Breast epithelium (tissue), 4 donors: ENCODE results near the gene CDS2. TPM values are rescaled to one million over a fixed set of nuclear protein-coding genes. Genes with fewer than 3 reads are reported as not detected.

Source experiments
- DNase-seq, 2 donors: peaks; one replicate each; pipeline ENCODE4 v3.0.0-alpha.2; 2019; ENCODE audit warnings: low spot score in 2 of 2
- H3K27ac ChIP-seq, 2 donors: fragments of 200-600 bp; sonication (generic) in 1 of 2; one replicate each; pipeline ENCODE4 v1.5.1; 2016 to 2019; ENCODE audit warnings: mild to moderate bottlenecking in 1 of 2
- H3K27me3 ChIP-seq, 2 donors: fragments of 200-600 bp; sonication (generic) in 1 of 2; one replicate each; pipeline versions ENCODE4 v1.5.1 to v1.6.0; 2017 to 2019; ENCODE audit warnings: control low read depth in 1 of 2, mild to moderate bottlenecking in 1 of 2
- H3K36me3 ChIP-seq: fragments of 200-600 bp; one replicate; pipeline ENCODE4 v1.5.1; 2019
- H3K4me1 ChIP-seq, 2 donors: fragments of 200-600 bp; sonication (generic); one replicate each; pipeline ENCODE4 v1.5.1; 2016 to 2019; ENCODE audit warnings: control low read depth in 1 of 2
- H3K4me3 ChIP-seq, 3 donors: fragments of 200-600 bp; sonication (generic); 1 replicate in 2 of 3; 2 replicates in 1 of 3; pipeline ENCODE4 v1.5.1; 2016 to 2019; ENCODE audit warnings: mild to moderate bottlenecking in 3 of 3, moderate library complexity in 2 of 3
- H3K9me3 ChIP-seq, 2 donors: fragments of 200-600 bp; sonication (generic) in 1 of 2; one replicate each; pipeline ENCODE4 v1.5.1; 2016 to 2019; ENCODE audit warnings: control low read depth in 1 of 2
- CTCF ChIP-seq, 3 donors: fragments of 450-650 bp; IDR thresholded peaks; one replicate each; pipeline ENCODE4 v1.5.1; 2016 to 2017; ENCODE audit warnings: antibody characterized with exemption in 3 of 3, mild to moderate bottlenecking in 3 of 3, moderate library complexity in 3 of 3
- POLR2A ChIP-seq: fragments of 450-650 bp; IDR thresholded peaks from one replicate; pipeline ENCODE4 v1.6.1; 2016; ENCODE audit warnings: antibody characterized with exemption, mild to moderate bottlenecking, moderate library complexity
- POLR2AphosphoS5 ChIP-seq, 3 donors: sonication (generic); formaldehyde crosslinking; IDR thresholded peaks; one replicate each; pipeline ENCODE4 v1.6.1; 2017; ENCODE audit warnings: antibody characterized with exemption in 3 of 3
- intact Hi-C: fragments of 100-400 bp; cut with DNase I; formaldehyde crosslinking; loops from one replicate; pipeline ENCODE4 v1.15.1; 2023; ENCODE audit warnings: low total_unique reads
- total RNA-seq, 3 donors: library from RNA; depleted of rRNA; stranded (reverse); fragments of >200 nt; gene quantifications; one replicate each; pipeline ENCODE4 v1.1.0, GENCODE V29; 2016

CDS2 gene
- total RNA-seq, 3 donors from 2014 or later = 29.2 to 42.9 (median 37.6) TPM

- no peak for DNase-seq
- no peaks in the 10 kb centered on the region for H3K27me3 ChIP-seq
- TF ChIP-seq CTCF (IDR thresholded peaks at IDR 0.05) (no peak), POLR2A (no peak), POLR2AphosphoS5 (IDR thresholded peaks at IDR 0.05) (no peak)
- H3K9me3 ChIP-seq = no peaks in the 10 kb centered on the region
- intact Hi-C loops = loop anchor here (5.0 kb wide), 1 partner anchor 812 kb away; no protein-coding TSS in a partner anchor
- no peaks in the 10 kb centered on the region for H3K36me3 ChIP-seq
- no peaks in the 10 kb centered on the region for H3K4me1 ChIP-seq
- H3K4me3 ChIP-seq = no peak overlapping the region
- no peak overlapping the region for H3K27ac ChIP-seq
These were observed 57.9 kb downstream of the CDS2 start for GRCh38 chr20:5184684-5185083.

- H3K9me3 ChIP-seq = no peaks in the 10 kb centered on the region
- H3K4me3 ChIP-seq = no peak overlapping the region
- H3K4me1 ChIP-seq = no peaks in the 10 kb centered on the region
- no peaks in the 10 kb centered on the region for H3K36me3 ChIP-seq
- intact Hi-C loops = loop anchor here (5.0 kb wide), 1 partner anchor 815 kb away; no protein-coding TSS in a partner anchor
- no peaks in the 10 kb centered on the region for H3K27me3 ChIP-seq
- DNase-seq = no peak
- H3K27ac ChIP-seq = no peak overlapping the region
- TF ChIP-seq POLR2AphosphoS5 (IDR thresholded peaks at IDR 0.05) (no peak), POLR2A (no peak), CTCF (IDR thresholded peaks at IDR 0.05) (no peak)
These were observed 60.3 kb downstream of the CDS2 start for GRCh38 chr20:5187122-5187521.

DNA sequence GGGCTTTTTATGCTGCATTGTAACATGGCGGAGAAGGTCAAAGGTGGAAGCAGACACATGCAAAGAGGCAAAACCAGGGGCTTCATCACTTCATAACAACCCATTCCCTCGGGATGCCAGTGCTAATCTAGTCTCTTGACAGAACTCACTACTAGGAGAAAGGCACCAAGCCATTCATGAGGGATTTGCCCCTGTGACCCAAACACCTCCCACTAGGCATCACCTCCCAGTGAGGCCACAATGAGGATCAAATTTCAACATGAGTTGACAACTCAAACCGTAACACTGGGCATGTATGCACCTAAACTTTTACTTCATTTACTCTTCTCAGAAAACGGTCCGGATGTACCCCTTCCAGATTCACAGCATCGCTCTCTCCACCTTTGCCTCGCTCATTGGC, 61.9 kb downstream of the CDS2 start:
- Histone ChIP-seq H3K27ac (no peak overlapping the region), H3K4me1 (no peaks in the 10 kb centered on the region), H3K36me3 (no peaks in the 10 kb centered on the region), H3K4me3 (no peak overlapping the region), H3K9me3 (no peaks in the 10 kb centered on the region), H3K27me3 (no peaks in the 10 kb centered on the region)
- no peak for DNase-seq
- TF ChIP-seq CTCF (IDR thresholded peaks at IDR 0.05) = no peak
- TF ChIP-seq POLR2AphosphoS5 (IDR thresholded peaks at IDR 0.05) = no peak
- no peak for TF ChIP-seq POLR2A
- intact Hi-C loops = loop anchor here (5.0 kb wide), 1 partner anchor 816 kb away; no protein-coding TSS in a partner anchor

- no peaks in the 10 kb centered on the region for H3K4me1 ChIP-seq
- TF ChIP-seq POLR2A (no peak), POLR2AphosphoS5 (IDR thresholded peaks at IDR 0.05) (no peak), CTCF (IDR thresholded peaks at IDR 0.05) (no peak)
- no peaks in the 10 kb centered on the region for H3K36me3 ChIP-seq
- H3K27ac ChIP-seq = no peak overlapping the region
- H3K4me3 ChIP-seq = no peak overlapping the region
- H3K9me3 ChIP-seq = no peaks in the 10 kb centered on the region
- no peaks in the 10 kb centered on the region for H3K27me3 ChIP-seq
- no peak for DNase-seq
- intact Hi-C loops = loop anchor here (5.0 to 10.0 kb wide), 2 partner anchors 65 to 818 kb away; partner anchors contain the start of gene CDS2
These were observed 63.1 kb downstream of the CDS2 start for GRCh38 chr20:5189917-5190316.

- H3K4me3 ChIP-seq = no peak overlapping the region
- no peak overlapping the region for H3K27ac ChIP-seq
- no peaks in the 10 kb centered on the region for H3K27me3 ChIP-seq
- DNase-seq = no peak
- no peaks in the 10 kb centered on the region for H3K36me3 ChIP-seq
- H3K9me3 ChIP-seq = no peaks in the 10 kb centered on the region
- TF ChIP-seq CTCF (IDR thresholded peaks at IDR 0.05) (no peak), POLR2A (no peak), POLR2AphosphoS5 (IDR thresholded peaks at IDR 0.05) (no peak)
- H3K4me1 ChIP-seq = no peaks in the 10 kb centered on the region
- intact Hi-C loops = loop anchor here (10.0 kb wide), 1 partner anchor 66 kb away; the partner anchor contains the start of gene CDS2
These were observed 63.6 kb downstream of the CDS2 start for GRCh38 chr20:5190444-5190843.
